SU-DHL-6 (cell line): ENCODE measurements around the gene CELSR1.

Source experiments
- H2AFZ ChIP-seq: fragments of 200-600 bp; sonication (generic); 2 replicates; pipeline ENCODE4 v1.6.1; 2014; ENCODE audit warnings: low read depth, mild to moderate bottlenecking, moderate library complexity, mixed read lengths, antibody characterized with exemption, low read length; ENCODE audit not compliant: severe bottlenecking
- H3F3A ChIP-seq: fragments of 200-600 bp; shearing (Covaris generic); 2 replicates; pipeline ENCODE4 v1.6.0; 2016; ENCODE audit warnings: antibody characterized with exemption, mild to moderate bottlenecking; ENCODE audit not compliant: insufficient read depth
- H3K27ac ChIP-seq: fragments of 200-600 bp; sonication (generic); 2 replicates; pipeline ENCODE4 v1.5.1; 2016; ENCODE audit warnings: low read depth, mild to moderate bottlenecking, low read length, moderate library complexity, mixed read lengths
- H3K27me3 ChIP-seq: fragments of 200-600 bp; sonication (generic), shearing (Covaris generic); 2 replicates; pipeline ENCODE4 v1.6.0; 2014; ENCODE audit warnings: mild to moderate bottlenecking, low read length
- H3K36me3 ChIP-seq: fragments of 200-600 bp; sonication (generic); 2 replicates; pipeline ENCODE4 v1.6.1; 2014; ENCODE audit warnings: mild to moderate bottlenecking, low read length, mixed read lengths
- H3K4me2 ChIP-seq: fragments of 300-600, 200-600 bp; shearing (Covaris generic), sonication (generic); 2 replicates; pipeline ENCODE4 v1.6.0; 2014; ENCODE audit warnings: low read length, low read depth, mild to moderate bottlenecking; ENCODE audit not compliant: poor library complexity, severe bottlenecking
- H3K4me3 ChIP-seq: fragments of 200-600 bp; sonication (generic); 2 replicates; pipeline ENCODE4 v1.5.1; 2014; ENCODE audit warnings: antibody characterized with exemption, low read length, mild to moderate bottlenecking, mixed read lengths; ENCODE audit not compliant: insufficient read depth, poor library complexity, severe bottlenecking
- H3K79me2 ChIP-seq: fragments of 200-600 bp; sonication (generic); 2 replicates; pipeline ENCODE4 v1.6.1; 2014; ENCODE audit warnings: mild to moderate bottlenecking, low read length, moderate library complexity; ENCODE audit not compliant: insufficient read depth
- H3K9ac ChIP-seq: fragments of 200-600 bp; sonication (generic); 2 replicates; pipeline ENCODE4 v1.7.0; 2014; ENCODE audit warnings: mild to moderate bottlenecking, low read length
- H3K9me2 ChIP-seq: fragments of 200-600 bp; sonication (generic); replicated peaks from 2 replicates; pipeline ENCODE4 v1.6.1; 2014; ENCODE audit warnings: low read length; ENCODE audit not compliant: insufficient read depth
- H3K9me3 ChIP-seq: fragments of 200-600 bp; sonication (generic); 2 replicates; pipeline ENCODE4 v1.6.1; 2014; ENCODE audit warnings: low read length, mixed read lengths; ENCODE audit not compliant: insufficient read depth
- H4K20me1 ChIP-seq: fragments of 200-600 bp; sonication (generic); 2 replicates; pipeline ENCODE4 v1.6.1; 2014; ENCODE audit warnings: low read depth, mild to moderate bottlenecking, antibody characterized with exemption, low read length, moderate library complexity, mixed read lengths
- CTCF ChIP-seq: fragments of 200-600 bp; sonication (generic); IDR thresholded peaks from one replicate; pipeline ENCODE4 v1.5.1; 2017; ENCODE audit warnings: antibody characterized with exemption, mild to moderate bottlenecking, low read length, moderate library complexity; ENCODE audit not compliant: insufficient read depth, poor library complexity, severe bottlenecking
- EZH2phosphoT487 ChIP-seq: fragments of 200-600 bp; sonication (generic), shearing (Covaris generic); conservative IDR thresholded peaks from 2 replicates; pipeline ENCODE4 v1.6.1; 2018; ENCODE audit warnings: mild to moderate bottlenecking, antibody characterized with exemption, low read length, moderate library complexity, mixed read lengths

CELSR1 gene

GRCh38 chr22:46450931-46451561 is 86.4 kb downstream of the CELSR1 start:
- Histone ChIP-seq H3F3A (no peaks in the 10 kb centered on the region), H2AFZ (no peak overlapping the region), H3K4me2 (no peak overlapping the region), H3K27me3 (no peaks in the 10 kb centered on the region), H3K9ac (no peak overlapping the region), H4K20me1 (no peaks in the 10 kb centered on the region), H3K79me2 (no peaks in the 10 kb centered on the region), H3K9me2 (no peaks in the 10 kb centered on the region), H3K4me3 (no peak overlapping the region), H3K9me3 (no peaks in the 10 kb centered on the region), H3K27ac (no peak overlapping the region), H3K36me3 (no peaks in the 10 kb centered on the region)
- TF ChIP-seq EZH2phosphoT487 (no peak), CTCF (no peak)

GRCh38 chr22:46449974-46450745 is 87.3 kb downstream of the CELSR1 start:
- Histone ChIP-seq H3F3A (no peaks in the 10 kb centered on the region), H3K9me3 (no peaks in the 10 kb centered on the region), H3K79me2 (no peaks in the 10 kb centered on the region), H3K9ac (no peak overlapping the region), H3K27ac (no peak overlapping the region), H3K9me2 (no peaks in the 10 kb centered on the region), H3K36me3 (no peaks in the 10 kb centered on the region), H3K4me3 (no peak overlapping the region), H2AFZ (no peak overlapping the region), H4K20me1 (no peaks in the 10 kb centered on the region), H3K27me3 (no peaks in the 10 kb centered on the region), H3K4me2 (no peak overlapping the region)
- TF ChIP-seq EZH2phosphoT487: no peak
- no peak for TF ChIP-seq CTCF

- no peak for TF ChIP-seq EZH2phosphoT487
- TF ChIP-seq CTCF: no peak
- Histone ChIP-seq H3K27ac (no peak overlapping the region), H3K79me2 (no peaks in the 10 kb centered on the region), H2AFZ (no peak overlapping the region), H3K9ac (no peak overlapping the region), H3K4me2 (no peak overlapping the region), H3K9me3 (no peaks in the 10 kb centered on the region), H3K36me3 (no peaks in the 10 kb centered on the region), H3F3A (no peaks in the 10 kb centered on the region), H3K4me3 (no peak overlapping the region), H3K9me2 (no peaks in the 10 kb centered on the region), H3K27me3 (no peaks in the 10 kb centered on the region), H4K20me1 (no peaks in the 10 kb centered on the region)
Observed at GRCh38 chr22:46449116-46449691, 88.2 kb downstream of the CELSR1 start.
